Adrenal gland (tissue), 5 donors: ENCODE data around the gene ADAMTS17.

ENCODE experiments used
- CTCF ChIP-seq, 6 experiments: fragments of 450-650 bp in 4 of 6; fragments of 200-600 bp in 2 of 6; sonication (generic) in 1 of 6; IDR thresholded peaks; 1 replicate in 5 of 6; 2 replicates in 1 of 6; pipeline versions ENCODE4 v1.5.1 to v1.8.0; 2016 to 2021; ENCODE audit warnings: antibody characterized with exemption in 6 of 6, mild to moderate bottlenecking in 2 of 6, moderate library complexity in 1 of 6
- POLR2A ChIP-seq, 2 donors: fragments of 450-650 bp; IDR thresholded peaks; one replicate each; pipeline ENCODE4 v1.6.1; 2017; ENCODE audit warnings: antibody characterized with exemption in 2 of 2, mild to moderate bottlenecking in 2 of 2, moderate library complexity in 1 of 2
- donor health status: DM: no; HTN: no; CAD: no.

- TF ChIP-seq CTCF (IDR thresholded peaks at IDR 0.05) (no peak), POLR2A (IDR thresholded peaks at IDR 0.05) (no peak)
Measured at GRCh38 chr15:100098705-100099104, 243.1 kb downstream of the ADAMTS17 start.
